A673 (cell line): ENCODE measurements around the gene PAPSS1. TPM values are rescaled to one million over a fixed set of nuclear protein-coding genes. Genes with fewer than 3 reads are reported as not detected.
"Not testable (repeated sequence)": the region's sequence is repeated elsewhere in the genome, so short reads cannot be mapped to it uniquely, and the experiment has no call there.

Source experiments
- BruUV-seq: library from RNA; stranded (reverse); fragments of 400-500 nt; replicated peaks from 2 replicates; lab custom pipeline; 2021; lab: Mats Ljungman, UMichigan
- CTCF ChIA-PET: fragments of 300-600 bp; sonication (Branson Sonifier 250); formaldehyde crosslinking; loops from one replicate; lab custom pipeline; 2022; ENCODE audit warnings: antibody characterized with exemption; lab: Charles Lee
- POLR2A ChIA-PET: fragments of 300-600 bp; sonication (Branson Sonifier 250); formaldehyde crosslinking; loops from one replicate; lab custom pipeline; 2022; ENCODE audit warnings: antibody characterized with exemption; ENCODE audit not compliant: low non-redundant PET; lab: Charles Lee
- DNase-seq: peaks from one replicate; pipeline ENCODE4 v3.0.0-alpha.2; 2015; ENCODE audit warnings: low spot score
- H3K27ac ChIP-seq: fragments of 200-600 bp; sonication (generic); 2 replicates; pipeline ENCODE4 v1.5.1; 2016; ENCODE audit warnings: mixed run types, low read depth, mild to moderate bottlenecking, mixed read lengths, antibody characterized with exemption, low read length; ENCODE audit not compliant: poor library complexity, severe bottlenecking
- H3K27me3 ChIP-seq: fragments of 200-600 bp; sonication (generic); replicated peaks from 2 replicates; pipeline ENCODE4 v1.6.1; 2017; ENCODE audit warnings: mixed run types, low read depth, mild to moderate bottlenecking, mixed read lengths, antibody characterized with exemption, low read length; ENCODE audit not compliant: insufficient read depth, poor library complexity
- H3K36me3 ChIP-seq: fragments of 200-600 bp; sonication (generic); 2 replicates; pipeline ENCODE4 v1.6.1; 2016; ENCODE audit warnings: mixed run types, mild to moderate bottlenecking, mixed read lengths, antibody characterized with exemption, low read length; ENCODE audit not compliant: insufficient read depth, poor library complexity, severe bottlenecking
- H3K4me1 ChIP-seq: fragments of 200-600 bp; sonication (generic); 2 replicates; pipeline ENCODE4 v1.6.1; 2017; ENCODE audit warnings: mixed run types, mild to moderate bottlenecking, mixed read lengths, antibody characterized with exemption, low read length; ENCODE audit not compliant: insufficient read depth, poor library complexity, severe bottlenecking
- H3K4me3 ChIP-seq: fragments of 200-600 bp; sonication (generic); 2 replicates; pipeline ENCODE4 v1.5.1; 2016; ENCODE audit warnings: low read depth, mixed run types, mild to moderate bottlenecking, mixed read lengths, low read length; ENCODE audit not compliant: poor library complexity, severe bottlenecking
- H3K9me3 ChIP-seq: fragments of 200-600 bp; sonication (generic); 2 replicates; pipeline ENCODE4 v1.6.1; 2016; ENCODE audit warnings: mixed run types, low read depth, mild to moderate bottlenecking, mixed read lengths, antibody characterized with exemption, low read length; ENCODE audit not compliant: poor library complexity, severe bottlenecking
- EZH2 ChIP-seq: fragments of 200-600 bp; sonication (generic); IDR thresholded peaks from 2 replicates; pipeline ENCODE4 v1.6.1; 2017; ENCODE audit warnings: borderline replicate concordance, low read depth, mild to moderate bottlenecking, mixed read lengths, antibody characterized with exemption, low read length; ENCODE audit not compliant: poor library complexity, severe bottlenecking
- intact Hi-C: fragments of 100-400 bp; cut with micrococcal nuclease; formaldehyde crosslinking; loops from one replicate; pipeline ENCODE4 v1.10.0; 2022; ENCODE audit not compliant: unreplicated experiment
- total RNA-seq: library from RNA; stranded (reverse); gene quantifications from 2 replicates; pipeline ENCODE4 v1.2.3, GENCODE V29; 2021
- TF ChIP-seq, protein P1 (sequence below): fragments of 300-800, 200-600 bp; sonication (generic); conservative IDR thresholded peaks from 2 replicates; pipeline ENCODE4 v1.5.1; 2017; ENCODE audit warnings: low read depth, mild to moderate bottlenecking, antibody characterized with exemption, low read length, moderate library complexity, mixed read lengths

Gene PAPSS1
- total RNA-seq, 1 experiment from 2014 or later: 150 TPM

DNA sequence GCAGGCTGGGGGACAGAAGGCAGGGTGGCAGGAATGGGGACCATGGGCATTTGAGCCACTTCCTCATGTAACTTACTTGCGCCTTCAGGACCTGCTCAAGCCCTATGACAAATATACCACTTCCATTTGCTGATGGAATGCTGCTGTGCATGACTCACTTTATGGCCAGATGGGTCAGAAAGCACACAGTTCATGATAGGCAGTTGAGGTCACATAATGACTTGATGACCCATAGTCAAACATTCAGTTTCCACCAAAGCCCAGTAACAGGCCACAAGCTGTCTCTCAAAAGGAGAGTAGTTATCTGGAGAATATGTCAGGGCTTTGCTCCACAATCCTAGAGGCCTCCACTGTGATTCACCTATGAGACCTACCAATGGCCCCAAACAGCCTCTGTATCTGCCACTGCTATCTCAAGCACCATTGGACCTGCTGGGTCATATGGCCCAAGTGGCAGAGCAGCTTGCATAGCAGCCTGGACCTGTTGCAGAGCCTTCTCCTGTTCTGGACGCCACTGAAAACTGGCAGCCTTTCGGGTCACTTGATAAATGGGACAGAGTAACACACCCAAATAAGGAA lies 5.3 kb upstream of the PAPSS1 start:
- H3K4me1 ChIP-seq: no peaks in the 10 kb centered on the region
- no peaks in the 10 kb centered on the region for H3K36me3 ChIP-seq
- no peaks in the 10 kb centered on the region for H3K27me3 ChIP-seq
- no peak overlapping the region for H3K4me3 ChIP-seq
- intact Hi-C loops: no loop called here
- ChIA-PET POLR2A (no interaction called here), CTCF (no interaction called here)
- no peaks in the 10 kb centered on the region for H3K9me3 ChIP-seq
- DNase-seq: no peak
- BruUV-seq: no TSS peak
- H3K27ac ChIP-seq: no peak overlapping the region
- TF ChIP-seq, protein P1, sequence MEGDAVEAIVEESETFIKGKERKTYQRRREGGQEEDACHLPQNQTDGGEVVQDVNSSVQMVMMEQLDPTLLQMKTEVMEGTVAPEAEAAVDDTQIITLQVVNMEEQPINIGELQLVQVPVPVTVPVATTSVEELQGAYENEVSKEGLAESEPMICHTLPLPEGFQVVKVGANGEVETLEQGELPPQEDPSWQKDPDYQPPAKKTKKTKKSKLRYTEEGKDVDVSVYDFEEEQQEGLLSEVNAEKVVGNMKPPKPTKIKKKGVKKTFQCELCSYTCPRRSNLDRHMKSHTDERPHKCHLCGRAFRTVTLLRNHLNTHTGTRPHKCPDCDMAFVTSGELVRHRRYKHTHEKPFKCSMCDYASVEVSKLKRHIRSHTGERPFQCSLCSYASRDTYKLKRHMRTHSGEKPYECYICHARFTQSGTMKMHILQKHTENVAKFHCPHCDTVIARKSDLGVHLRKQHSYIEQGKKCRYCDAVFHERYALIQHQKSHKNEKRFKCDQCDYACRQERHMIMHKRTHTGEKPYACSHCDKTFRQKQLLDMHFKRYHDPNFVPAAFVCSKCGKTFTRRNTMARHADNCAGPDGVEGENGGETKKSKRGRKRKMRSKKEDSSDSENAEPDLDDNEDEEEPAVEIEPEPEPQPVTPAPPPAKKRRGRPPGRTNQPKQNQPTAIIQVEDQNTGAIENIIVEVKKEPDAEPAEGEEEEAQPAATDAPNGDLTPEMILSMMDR: no peak
- TF ChIP-seq EZH2: no peak

DNA sequence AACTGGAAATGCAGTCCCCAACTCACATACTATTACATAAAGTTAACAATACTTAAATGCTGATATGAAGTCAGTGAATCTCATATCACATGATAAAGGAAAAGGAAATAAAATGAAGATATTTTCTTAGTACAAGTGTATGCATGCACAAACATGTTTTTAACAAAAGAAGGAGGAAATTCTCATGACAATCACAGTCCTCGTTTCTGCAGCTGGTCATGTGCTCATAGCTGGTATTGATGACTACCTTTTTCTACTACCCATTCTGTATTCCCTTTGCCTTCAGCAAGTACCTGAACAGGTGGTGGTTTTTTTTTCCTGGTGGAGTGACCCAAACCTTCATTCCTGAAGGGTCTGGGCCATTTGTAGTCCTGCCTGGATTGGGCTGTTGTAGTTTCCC lies 3.3 kb upstream of the PAPSS1 start:
- DNase-seq, H3K36me3 ChIP-seq, BruUV-seq, H3K4me3 ChIP-seq, H3K27ac ChIP-seq, H3K27me3 ChIP-seq, H3K4me1 ChIP-seq, POLR2A ChIA-PET, H3K9me3 ChIP-seq, CTCF ChIA-PET, intact Hi-C loops: not testable (repeated sequence)

DNA sequence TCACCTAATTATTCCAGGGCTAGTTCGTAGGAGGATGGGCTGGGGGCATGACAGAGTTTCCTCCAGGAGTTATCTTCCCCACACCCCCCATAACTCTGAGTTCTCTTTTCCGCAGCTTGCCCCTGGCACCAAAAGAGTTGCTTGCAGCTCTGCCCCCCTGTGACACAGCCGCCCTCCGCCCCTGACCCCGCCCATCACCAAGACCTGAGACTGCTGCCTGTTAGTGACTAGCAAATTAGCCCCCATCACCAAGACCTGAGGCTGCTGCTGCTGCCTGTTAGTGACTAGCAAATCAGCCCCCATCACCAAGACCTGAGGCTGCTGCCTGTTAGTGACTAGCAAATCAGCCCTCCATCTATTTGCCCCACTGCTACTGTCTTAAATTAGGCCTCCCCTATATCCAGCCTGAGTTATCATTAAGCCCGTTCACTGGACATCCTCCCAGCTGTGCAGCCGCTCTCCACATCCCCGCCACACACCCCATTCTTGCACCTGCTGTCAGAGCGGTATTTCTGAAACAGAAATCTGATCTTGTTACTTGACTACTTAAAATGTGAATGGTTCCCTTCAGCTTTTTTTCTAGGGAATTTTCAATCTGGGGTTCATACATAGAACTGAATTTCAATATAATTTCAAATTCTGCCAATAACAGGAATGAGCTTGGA lies 1.5 kb upstream of the PAPSS1 start:
- CTCF ChIA-PET: no interaction called here
- Histone ChIP-seq H3K27me3 (no peaks in the 10 kb centered on the region), H3K4me3 (no peak overlapping the region), H3K4me1 (peaks cover 21% of the 10 kb centered on the region), H3K9me3 (no peaks in the 10 kb centered on the region), H3K27ac (no peak overlapping the region), H3K36me3 (no peaks in the 10 kb centered on the region)
- intact Hi-C loops: no loop called here
- no TSS peak for BruUV-seq
- TF ChIP-seq, protein P1: no peak
- TF ChIP-seq EZH2: no peak
- no peak for DNase-seq
- POLR2A ChIA-PET: no interaction called here
